CD4-positive, alpha-beta memory T cell (primary cell): ENCODE results near the gene PNKD. TPM values are rescaled to one million over a fixed set of nuclear protein-coding genes. Genes with fewer than 3 reads are reported as not detected.

Experiments used
- CTCF ChIA-PET: fragments of 350-600 bp; sonication (Branson Sonifier 250); formaldehyde crosslinking; loops from one replicate; lab custom pipeline; 2021; ENCODE audit warnings: inconsistent platforms; ENCODE audit not compliant: partially characterized antibody; lab: Charles Lee
- POLR2A ChIA-PET: fragments of 350-600 bp; sonication (Branson Sonifier 250); formaldehyde crosslinking; loops from one replicate; lab custom pipeline; 2021; ENCODE audit not compliant: partially characterized antibody; lab: Charles Lee
- DNase-seq, 5 donors: peaks; one replicate each; pipeline versions ENCODE4 v3.0.0 to v3.0.0-alpha.2; 2020 to 2022; ENCODE audit warnings: mixed read lengths in 1 of 5
- H3K27ac ChIP-seq: one replicate; pipeline ENCODE4 v1.7.0; 2013; ENCODE audit warnings: low read depth, low read length
- H3K27me3 ChIP-seq: 2 replicates; pipeline ENCODE4 v1.7.0; 2013; ENCODE audit warnings: mild to moderate bottlenecking, low read length, moderate library complexity; ENCODE audit not compliant: insufficient read depth
- H3K36me3 ChIP-seq: 2 replicates; pipeline ENCODE4 v1.7.0; 2013; ENCODE audit warnings: mild to moderate bottlenecking, low read length, moderate library complexity; ENCODE audit not compliant: insufficient read depth
- H3K4me1 ChIP-seq: 2 replicates; pipeline ENCODE4 v1.7.0; 2013; ENCODE audit warnings: mild to moderate bottlenecking, low read length, moderate library complexity; ENCODE audit not compliant: insufficient read depth
- H3K4me3 ChIP-seq, 2 donors: one replicate each; pipeline ENCODE4 v1.7.0; 2013; ENCODE audit warnings: low read length in 2 of 2, mild to moderate bottlenecking in 1 of 2
- H3K9me3 ChIP-seq, 2 donors: one replicate each; pipeline ENCODE4 v1.7.0; 2013; ENCODE audit warnings: low read length in 2 of 2, control low read depth in 1 of 2; ENCODE audit not compliant: control insufficient read depth in 1 of 2
- H3K27ac Mint-ChIP-seq, 7 donors: one replicate each; pipeline ENCODE4 v1.8.0; 2020 to 2021; ENCODE audit warnings: mixed read lengths in 7 of 7, mild to moderate bottlenecking in 6 of 7, inconsistent platforms in 3 of 7, moderate library complexity in 3 of 7
- H3K27me3 Mint-ChIP-seq, 2 donors: one replicate each; pipeline ENCODE4 v1.8.0; 2020 to 2021; ENCODE audit warnings: mixed read lengths in 2 of 2
- H3K36me3 Mint-ChIP-seq, 2 donors: one replicate each; pipeline ENCODE4 v1.8.0; 2020 to 2021; ENCODE audit warnings: mixed read lengths in 2 of 2, inconsistent platforms in 1 of 2, mild to moderate bottlenecking in 1 of 2
- H3K4me1 Mint-ChIP-seq, 4 donors: one replicate each; pipeline ENCODE4 v1.8.0; 2020 to 2021; ENCODE audit warnings: mixed read lengths in 4 of 4, mild to moderate bottlenecking in 1 of 4
- H3K4me3 Mint-ChIP-seq, 8 donors: one replicate each; pipeline ENCODE4 v1.8.0; 2020 to 2021; ENCODE audit warnings: mixed read lengths in 8 of 8, mild to moderate bottlenecking in 7 of 8, moderate library complexity in 6 of 8, inconsistent platforms in 3 of 8
- H3K9me3 Mint-ChIP-seq, 8 donors: one replicate each; pipeline ENCODE4 v1.8.0; 2020 to 2021; ENCODE audit warnings: mixed read lengths in 8 of 8, mild to moderate bottlenecking in 5 of 8, inconsistent platforms in 3 of 8, moderate library complexity in 1 of 8
- intact Hi-C: fragments of 100-400 bp; cut with micrococcal nuclease; formaldehyde crosslinking; loops from one replicate; pipeline ENCODE4 v1.15.1; 2023
- microRNA-seq: library from miRNA; unstranded; fragments of <30 nt; microRNA quantifications from one replicate; pipeline ENCODE4 v1.2.0, GENCODE V29; 2021; ENCODE audit warnings: borderline replicate concordance, borderline number of aligned reads, borderline microRNAs expressed, mixed read lengths
- polyA plus RNA-seq, 2 donors: library from polyadenylated mRNA; unstranded; fragments of 300-500 nt; fragmentation: Illumina TruSeq; gene quantifications; one replicate each; pipeline ENCODE4 v1.2.3, GENCODE V29; 2021
- total RNA-seq, 2 experiments: library from RNA; stranded (reverse); gene quantifications; one replicate each; pipeline ENCODE4 v1.2.3, GENCODE V29; 2021

PNKD gene
- total and polyA plus RNA-seq, 4 experiments from 2014 or later = 31.1 to 101 (median 59.0) TPM

GRCh38 chr2:218395826-218396687 lies 125.7 kb downstream of the PNKD start:
- CTCF ChIA-PET = interaction anchor here (0.6 to 6.6 kb wide), 18 partner anchors 8 to 882 kb away, joined by 3 to 62 read pairs (median 5); partner anchors contain the start of genes AAMP, BCS1L, CATIP and PNKD
- Mint-ChIP-seq H3K4me3 (peak overlapping the region; percentile 88 to 95 (median 93)), H3K27me3 (no peaks in the 10 kb centered on the region), H3K27ac (peak overlapping the region; percentile 99 to 100 (median 99)), H3K4me1 (peaks cover 15 to 51% (median 36%) of the 10 kb centered on the region in 4 donors), H3K9me3 (peaks cover 0 to 3% (median 0%) of the 10 kb centered on the region in 8 donors), H3K36me3 (peaks cover 0 to 9% of the 10 kb centered on the region in 2 donors)
- Histone ChIP-seq H3K9me3 (no peaks in the 10 kb centered on the region), H3K36me3 (no peaks in the 10 kb centered on the region), H3K4me3 (peak overlapping the region; percentile 97 to 98), H3K27me3 (no peaks in the 10 kb centered on the region), H3K27ac (peak overlapping the region; percentile 89), H3K4me1 (peaks cover 49% of the 10 kb centered on the region)
- intact Hi-C loops = loop anchor here (1.0 to 5.0 kb wide), 10 partner anchors 10 to 856 kb away; partner anchors contain the start of genes AAMP, CATIP, CNOT9 and CNPPD1
- POLR2A ChIA-PET = interaction anchor here (0.9 to 5.6 kb wide), 27 partner anchors 9 to 854 kb away, joined by 3 to 139 read pairs (median 7); partner anchors contain the start of genes AAMP, ARPC2, BCS1L and CATIP
- DNase-seq = peak; percentile 95 to 98 (median 96)

Small RNAs within 50 kb of the gene (microRNA-seq; reads per million reads assigned to microRNA genes)
- gene MIR6513 (6.7 reads per million, percentile 31 among the genes with 10 or more reads in this experiment), gene MIR6810 (not detected)

Other genes with a start within 250 kb of the PNKD start
- under 1 TPM; 0.30 to 0.81 TPM for gene RUFY4, start 201.3 kb upstream of the PNKD start, total RNA-seq
- gene RUFY4, start 201.3 kb upstream of the PNKD start, polyA plus RNA-seq = under 1 TPM in 1 of 2 donors, not detected in 1; 0.16 TPM
- not detected for gene CXCR2, start 144.5 kb upstream of the PNKD start, total RNA-seq
- not detected for gene CXCR2, start 144.5 kb upstream of the PNKD start, polyA plus RNA-seq
- not detected for gene CXCR1, start 103.6 kb upstream of the PNKD start, total RNA-seq
- not detected for gene CXCR1, start 103.6 kb upstream of the PNKD start, polyA plus RNA-seq
- gene ARPC2, start 53.3 kb upstream of the PNKD start, total RNA-seq = 100 to 1,000 TPM; 412 to 414 TPM
- gene ARPC2, start 53.3 kb upstream of the PNKD start, polyA plus RNA-seq = 1,000 to 10,000 TPM in 1 of 2 donors, 100 to 1,000 TPM in 1; 843 to 1,042 TPM
- 1 to 10 TPM; 1.0 to 1.2 TPM for gene GPBAR1, start 9.5 kb upstream of the PNKD start, total RNA-seq
- gene GPBAR1, start 9.5 kb upstream of the PNKD start, polyA plus RNA-seq = under 1 TPM; 0.17 to 0.32 TPM
- 10 to 100 TPM; 66.2 to 66.3 TPM for gene AAMP, start 382 bp upstream of the PNKD start, total RNA-seq
- 100 to 1,000 TPM in 1 of 2 donors, 10 to 100 TPM in 1; 78.9 to 101 TPM for gene AAMP, start 382 bp upstream of the PNKD start, polyA plus RNA-seq
- gene TMBIM1, start 22.0 kb downstream of the PNKD start, total RNA-seq = 100 to 1,000 TPM; 140 to 144 TPM
- 100 to 1,000 TPM; 176 to 220 TPM for gene TMBIM1, start 22.0 kb downstream of the PNKD start, polyA plus RNA-seq
- not detected for gene CATIP, start 86.3 kb downstream of the PNKD start, total RNA-seq
- not detected for gene CATIP, start 86.3 kb downstream of the PNKD start, polyA plus RNA-seq
- gene SLC11A1, start 111.8 kb downstream of the PNKD start, total RNA-seq = 1 to 10 TPM; 1.3 to 1.9 TPM
- under 1 TPM; 0.37 to 0.92 TPM for gene SLC11A1, start 111.8 kb downstream of the PNKD start, polyA plus RNA-seq
- 100 to 1,000 TPM; 182 to 183 TPM for gene CTDSP1, start 129.3 kb downstream of the PNKD start, total RNA-seq
- 10 to 100 TPM; 26.4 to 37.7 TPM for gene CTDSP1, start 129.3 kb downstream of the PNKD start, polyA plus RNA-seq
- gene VIL1, start 148.6 kb downstream of the PNKD start, total RNA-seq = not detected
- gene VIL1, start 148.6 kb downstream of the PNKD start, polyA plus RNA-seq = not detected